OCI-LY1 (cell line): ENCODE data around the gene LCT.

ENCODE experiments used
- EZH2 ChIP-seq: fragments of 200-600 bp; sonication (generic), shearing (Covaris generic); IDR thresholded peaks from 2 replicates; pipeline ENCODE4 v1.8.0; 2017; ENCODE audit warnings: borderline replicate concordance, mixed run types, mild to moderate bottlenecking, antibody characterized with exemption, low read length, moderate library complexity, mixed read lengths
- TF ChIP-seq, protein P1 (sequence below): fragments of 200-600 bp; sonication (generic), shearing (Covaris generic); IDR thresholded peaks from 2 replicates; pipeline ENCODE4 v1.5.1; 2017; ENCODE audit warnings: mild to moderate bottlenecking, antibody characterized with exemption, low read length, moderate library complexity, mixed read lengths

DNA sequence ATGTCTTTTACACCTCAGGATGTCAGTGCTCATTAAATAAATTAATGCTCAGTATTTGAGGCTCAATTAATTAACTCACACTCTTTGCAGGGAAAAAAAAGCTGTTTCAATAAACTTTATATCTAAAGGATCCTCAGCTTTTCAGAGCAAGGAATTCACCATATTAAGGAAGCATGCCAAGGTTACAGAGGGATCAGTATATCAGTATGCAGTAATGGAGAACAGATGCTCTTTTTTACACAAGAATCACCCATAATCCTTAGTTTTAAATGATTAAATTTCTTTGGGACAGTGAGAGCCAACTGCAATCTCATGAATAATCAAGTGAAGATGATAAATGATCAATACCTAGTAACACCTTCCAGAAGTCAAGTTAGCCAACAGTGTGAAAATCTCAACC is 14.9 kb upstream of the LCT start:
- TF ChIP-seq, protein P1, sequence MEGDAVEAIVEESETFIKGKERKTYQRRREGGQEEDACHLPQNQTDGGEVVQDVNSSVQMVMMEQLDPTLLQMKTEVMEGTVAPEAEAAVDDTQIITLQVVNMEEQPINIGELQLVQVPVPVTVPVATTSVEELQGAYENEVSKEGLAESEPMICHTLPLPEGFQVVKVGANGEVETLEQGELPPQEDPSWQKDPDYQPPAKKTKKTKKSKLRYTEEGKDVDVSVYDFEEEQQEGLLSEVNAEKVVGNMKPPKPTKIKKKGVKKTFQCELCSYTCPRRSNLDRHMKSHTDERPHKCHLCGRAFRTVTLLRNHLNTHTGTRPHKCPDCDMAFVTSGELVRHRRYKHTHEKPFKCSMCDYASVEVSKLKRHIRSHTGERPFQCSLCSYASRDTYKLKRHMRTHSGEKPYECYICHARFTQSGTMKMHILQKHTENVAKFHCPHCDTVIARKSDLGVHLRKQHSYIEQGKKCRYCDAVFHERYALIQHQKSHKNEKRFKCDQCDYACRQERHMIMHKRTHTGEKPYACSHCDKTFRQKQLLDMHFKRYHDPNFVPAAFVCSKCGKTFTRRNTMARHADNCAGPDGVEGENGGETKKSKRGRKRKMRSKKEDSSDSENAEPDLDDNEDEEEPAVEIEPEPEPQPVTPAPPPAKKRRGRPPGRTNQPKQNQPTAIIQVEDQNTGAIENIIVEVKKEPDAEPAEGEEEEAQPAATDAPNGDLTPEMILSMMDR: no peak
- no peak for TF ChIP-seq EZH2
